ENCODE data around the gene MACROD2.

The MACROD2 gene

GRCh38 chr20:14383335-14383734 lies 388.0 kb downstream of the MACROD2 start:
- 63 to 90% methylated on average over 3 to 5 of the region's 5 CpGs for WGBS, 2 experiments

GRCh38 chr20:14384416-14385175 lies 389.3 kb downstream of the MACROD2 start:
- no peak overlapping the region for H3K27ac ChIP-seq (ENCODE audit: insufficient read depth, low read depth, low read length, poor library complexity, severe bottlenecking)
- no peak overlapping the region for H3K4me3 ChIP-seq (ENCODE audit: insufficient read depth, low read depth, low read length)
- H3K4me1 ChIP-seq (ENCODE audit: control insufficient read depth, insufficient read depth, low read length), result no peaks in the 10 kb centered on the region
- H3K27me3 ChIP-seq (ENCODE audit: control insufficient read depth, insufficient read depth, low read length, poor library complexity, severe bottlenecking), result no peaks in the 10 kb centered on the region
- WGBS, 2 experiments, result 100% methylated on average over 1 of the region's 1 CpG
- no peaks in the 10 kb centered on the region for H3K36me3 ChIP-seq (ENCODE audit: control insufficient read depth, insufficient read depth, low read length)
- H3K9me3 ChIP-seq (ENCODE audit: control insufficient read depth, low read length), result peaks cover 2% of the 10 kb centered on the region

More at GRCh38 chr20:14383335-14383734, 388.0 kb downstream of the MACROD2 start:
- Histone ChIP-seq H3K4me3 (ENCODE audit: insufficient read depth, low read depth, low read length) (no peak overlapping the region), H3K36me3 (ENCODE audit: control insufficient read depth, insufficient read depth, low read length) (no peaks in the 10 kb centered on the region), H3K27me3 (ENCODE audit: control insufficient read depth, insufficient read depth, low read length, poor library complexity, severe bottlenecking) (no peaks in the 10 kb centered on the region), H3K9me3 (ENCODE audit: control insufficient read depth, low read length) (peaks cover 2% of the 10 kb centered on the region), H3K27ac (ENCODE audit: insufficient read depth, low read depth, low read length, poor library complexity, severe bottlenecking) (no peak overlapping the region), H3K4me1 (ENCODE audit: control insufficient read depth, insufficient read depth, low read length) (peaks cover 4% of the 10 kb centered on the region)

GRCh38 chr20:14385176-14385740 lies 389.9 kb downstream of the MACROD2 start:
- Histone ChIP-seq H3K27ac (ENCODE audit: insufficient read depth, low read depth, low read length, poor library complexity, severe bottlenecking) (no peak overlapping the region), H3K9me3 (ENCODE audit: control insufficient read depth, low read length) (peaks cover 2% of the 10 kb centered on the region), H3K4me1 (ENCODE audit: control insufficient read depth, insufficient read depth, low read length) (no peaks in the 10 kb centered on the region), H3K36me3 (ENCODE audit: control insufficient read depth, insufficient read depth, low read length) (no peaks in the 10 kb centered on the region), H3K27me3 (ENCODE audit: control insufficient read depth, insufficient read depth, low read length, poor library complexity, severe bottlenecking) (no peaks in the 10 kb centered on the region), H3K4me3 (ENCODE audit: insufficient read depth, low read depth, low read length) (no peak overlapping the region)
- 81 to 87% methylated on average over 2 of the region's 2 CpGs for WGBS, 2 experiments

GRCh38 chr20:14386726-14387125 lies 391.4 kb downstream of the MACROD2 start:
- Histone ChIP-seq H3K27me3 (ENCODE audit: control insufficient read depth, insufficient read depth, low read length, poor library complexity, severe bottlenecking) (no peaks in the 10 kb centered on the region), H3K4me1 (ENCODE audit: control insufficient read depth, insufficient read depth, low read length) (no peaks in the 10 kb centered on the region), H3K9me3 (ENCODE audit: control insufficient read depth, low read length) (peaks cover 2% of the 10 kb centered on the region), H3K36me3 (ENCODE audit: control insufficient read depth, insufficient read depth, low read length) (no peaks in the 10 kb centered on the region), H3K27ac (ENCODE audit: insufficient read depth, low read depth, low read length, poor library complexity, severe bottlenecking) (no peak overlapping the region), H3K4me3 (ENCODE audit: insufficient read depth, low read depth, low read length) (no peak overlapping the region)
- WGBS, 2 experiments, result 93 to 98% methylated on average over 4 of the region's 4 CpGs

- H3K4me1 ChIP-seq (ENCODE audit: control insufficient read depth, insufficient read depth, low read length), result peaks cover 3% of the 10 kb centered on the region
- no peaks in the 10 kb centered on the region for H3K9me3 ChIP-seq (ENCODE audit: control insufficient read depth, low read length)
- H3K4me3 ChIP-seq (ENCODE audit: insufficient read depth, low read depth, low read length), result no peak overlapping the region
- H3K27me3 ChIP-seq (ENCODE audit: control insufficient read depth, insufficient read depth, low read length, poor library complexity, severe bottlenecking), result peaks cover 22% of the 10 kb centered on the region
- no peaks in the 10 kb centered on the region for H3K36me3 ChIP-seq (ENCODE audit: control insufficient read depth, insufficient read depth, low read length)
- no peak overlapping the region for H3K27ac ChIP-seq (ENCODE audit: insufficient read depth, low read depth, low read length, poor library complexity, severe bottlenecking)
Measured at GRCh38 chr20:14401479-14402138, 406.3 kb downstream of the MACROD2 start.

GRCh38 chr20:14404515-14404914 lies 409.2 kb downstream of the MACROD2 start:
- H3K4me1 ChIP-seq (ENCODE audit: control insufficient read depth, insufficient read depth, low read length), result peaks cover 3% of the 10 kb centered on the region
- no peaks in the 10 kb centered on the region for H3K9me3 ChIP-seq (ENCODE audit: control insufficient read depth, low read length)
- no peaks in the 10 kb centered on the region for H3K36me3 ChIP-seq (ENCODE audit: control insufficient read depth, insufficient read depth, low read length)
- 96 to 100% methylated on average over 1 to 2 of the region's 2 CpGs for WGBS, 2 experiments
- H3K4me3 ChIP-seq (ENCODE audit: insufficient read depth, low read depth, low read length), result no peak overlapping the region
- no peak overlapping the region for H3K27ac ChIP-seq (ENCODE audit: insufficient read depth, low read depth, low read length, poor library complexity, severe bottlenecking)
- H3K27me3 ChIP-seq (ENCODE audit: control insufficient read depth, insufficient read depth, low read length, poor library complexity, severe bottlenecking), result peaks cover 22% of the 10 kb centered on the region

GRCh38 chr20:14406495-14406894 lies 411.2 kb downstream of the MACROD2 start:
- H3K36me3 ChIP-seq (ENCODE audit: control insufficient read depth, insufficient read depth, low read length), result no peaks in the 10 kb centered on the region
- H3K9me3 ChIP-seq (ENCODE audit: control insufficient read depth, low read length), result no peaks in the 10 kb centered on the region
- H3K27ac ChIP-seq (ENCODE audit: insufficient read depth, low read depth, low read length, poor library complexity, severe bottlenecking), result no peak overlapping the region
- H3K4me3 ChIP-seq (ENCODE audit: insufficient read depth, low read depth, low read length), result no peak overlapping the region
- peaks cover 15% of the 10 kb centered on the region for H3K27me3 ChIP-seq (ENCODE audit: control insufficient read depth, insufficient read depth, low read length, poor library complexity, severe bottlenecking)
- peaks cover 3% of the 10 kb centered on the region for H3K4me1 ChIP-seq (ENCODE audit: control insufficient read depth, insufficient read depth, low read length)

GRCh38 chr20:14407336-14407735 lies 412.0 kb downstream of the MACROD2 start:
- H3K27me3 ChIP-seq (ENCODE audit: control insufficient read depth, insufficient read depth, low read length, poor library complexity, severe bottlenecking), result peaks cover 10% of the 10 kb centered on the region
- H3K4me3 ChIP-seq (ENCODE audit: insufficient read depth, low read depth, low read length), result no peak overlapping the region
- 94 to 96% methylated on average over 3 of the region's 3 CpGs for WGBS, 2 experiments
- no peaks in the 10 kb centered on the region for H3K9me3 ChIP-seq (ENCODE audit: control insufficient read depth, low read length)
- H3K36me3 ChIP-seq (ENCODE audit: control insufficient read depth, insufficient read depth, low read length), result no peaks in the 10 kb centered on the region
- no peak overlapping the region for H3K27ac ChIP-seq (ENCODE audit: insufficient read depth, low read depth, low read length, poor library complexity, severe bottlenecking)
- peaks cover 7% of the 10 kb centered on the region for H3K4me1 ChIP-seq (ENCODE audit: control insufficient read depth, insufficient read depth, low read length)

- H3K4me1 ChIP-seq (ENCODE audit: control insufficient read depth, insufficient read depth, low read length), result peaks cover 9% of the 10 kb centered on the region
- H3K27me3 ChIP-seq (ENCODE audit: control insufficient read depth, insufficient read depth, low read length, poor library complexity, severe bottlenecking), result no peaks in the 10 kb centered on the region
- H3K9me3 ChIP-seq (ENCODE audit: control insufficient read depth, low read length), result no peaks in the 10 kb centered on the region
- H3K36me3 ChIP-seq (ENCODE audit: control insufficient read depth, insufficient read depth, low read length), result no peaks in the 10 kb centered on the region
- no peak overlapping the region for H3K27ac ChIP-seq (ENCODE audit: insufficient read depth, low read depth, low read length, poor library complexity, severe bottlenecking)
- 96 to 98% methylated on average over 3 of the region's 3 CpGs for WGBS, 2 experiments
- no peak overlapping the region for H3K4me3 ChIP-seq (ENCODE audit: insufficient read depth, low read depth, low read length)
Measured at GRCh38 chr20:14410869-14411555, 415.7 kb downstream of the MACROD2 start.
